ENCODE results near the gene CA11.

CA11 gene

GRCh38 chr19:48641850-48642249 lies 4.1 kb downstream of the CA11 start:
- TF ChIP-seq, protein P1, sequence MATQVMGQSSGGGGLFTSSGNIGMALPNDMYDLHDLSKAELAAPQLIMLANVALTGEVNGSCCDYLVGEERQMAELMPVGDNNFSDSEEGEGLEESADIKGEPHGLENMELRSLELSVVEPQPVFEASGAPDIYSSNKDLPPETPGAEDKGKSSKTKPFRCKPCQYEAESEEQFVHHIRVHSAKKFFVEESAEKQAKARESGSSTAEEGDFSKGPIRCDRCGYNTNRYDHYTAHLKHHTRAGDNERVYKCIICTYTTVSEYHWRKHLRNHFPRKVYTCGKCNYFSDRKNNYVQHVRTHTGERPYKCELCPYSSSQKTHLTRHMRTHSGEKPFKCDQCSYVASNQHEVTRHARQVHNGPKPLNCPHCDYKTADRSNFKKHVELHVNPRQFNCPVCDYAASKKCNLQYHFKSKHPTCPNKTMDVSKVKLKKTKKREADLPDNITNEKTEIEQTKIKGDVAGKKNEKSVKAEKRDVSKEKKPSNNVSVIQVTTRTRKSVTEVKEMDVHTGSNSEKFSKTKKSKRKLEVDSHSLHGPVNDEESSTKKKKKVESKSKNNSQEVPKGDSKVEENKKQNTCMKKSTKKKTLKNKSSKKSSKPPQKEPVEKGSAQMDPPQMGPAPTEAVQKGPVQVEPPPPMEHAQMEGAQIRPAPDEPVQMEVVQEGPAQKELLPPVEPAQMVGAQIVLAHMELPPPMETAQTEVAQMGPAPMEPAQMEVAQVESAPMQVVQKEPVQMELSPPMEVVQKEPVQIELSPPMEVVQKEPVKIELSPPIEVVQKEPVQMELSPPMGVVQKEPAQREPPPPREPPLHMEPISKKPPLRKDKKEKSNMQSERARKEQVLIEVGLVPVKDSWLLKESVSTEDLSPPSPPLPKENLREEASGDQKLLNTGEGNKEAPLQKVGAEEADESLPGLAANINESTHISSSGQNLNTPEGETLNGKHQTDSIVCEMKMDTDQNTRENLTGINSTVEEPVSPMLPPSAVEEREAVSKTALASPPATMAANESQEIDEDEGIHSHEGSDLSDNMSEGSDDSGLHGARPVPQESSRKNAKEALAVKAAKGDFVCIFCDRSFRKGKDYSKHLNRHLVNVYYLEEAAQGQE (IDR thresholded peaks at IDR 0.05; ENCODE audit: insufficient replicate concordance, low read depth): no peak
- TF ChIP-seq GABPA (IDR thresholded peaks at IDR 0.05; ENCODE audit: low read depth): no peak
- no peak for TF ChIP-seq POLR2AphosphoS5 (IDR thresholded peaks at IDR 0.05; ENCODE audit: low read depth)
- TF ChIP-seq, protein P2, sequence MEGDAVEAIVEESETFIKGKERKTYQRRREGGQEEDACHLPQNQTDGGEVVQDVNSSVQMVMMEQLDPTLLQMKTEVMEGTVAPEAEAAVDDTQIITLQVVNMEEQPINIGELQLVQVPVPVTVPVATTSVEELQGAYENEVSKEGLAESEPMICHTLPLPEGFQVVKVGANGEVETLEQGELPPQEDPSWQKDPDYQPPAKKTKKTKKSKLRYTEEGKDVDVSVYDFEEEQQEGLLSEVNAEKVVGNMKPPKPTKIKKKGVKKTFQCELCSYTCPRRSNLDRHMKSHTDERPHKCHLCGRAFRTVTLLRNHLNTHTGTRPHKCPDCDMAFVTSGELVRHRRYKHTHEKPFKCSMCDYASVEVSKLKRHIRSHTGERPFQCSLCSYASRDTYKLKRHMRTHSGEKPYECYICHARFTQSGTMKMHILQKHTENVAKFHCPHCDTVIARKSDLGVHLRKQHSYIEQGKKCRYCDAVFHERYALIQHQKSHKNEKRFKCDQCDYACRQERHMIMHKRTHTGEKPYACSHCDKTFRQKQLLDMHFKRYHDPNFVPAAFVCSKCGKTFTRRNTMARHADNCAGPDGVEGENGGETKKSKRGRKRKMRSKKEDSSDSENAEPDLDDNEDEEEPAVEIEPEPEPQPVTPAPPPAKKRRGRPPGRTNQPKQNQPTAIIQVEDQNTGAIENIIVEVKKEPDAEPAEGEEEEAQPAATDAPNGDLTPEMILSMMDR (IDR thresholded peaks at IDR 0.05; ENCODE audit: insufficient read depth, low read length): no peak
- no peak for TF ChIP-seq SPI1 (IDR thresholded peaks at IDR 0.05; ENCODE audit: borderline replicate concordance, low read depth)
- no peak overlapping the region for H3K4me3 ChIP-seq (replicated peaks; ENCODE audit: insufficient read depth, low read length)
- no peaks in the 10 kb centered on the region for H3K27me3 ChIP-seq (ENCODE audit: insufficient read depth, poor library complexity, severe bottlenecking)
- DNase-seq (ENCODE audit: low read depth in 1 of 2, low spot score in 1 of 2): no peak
- H3K27ac ChIP-seq (replicated peaks): no peak overlapping the region

GRCh38 chr19:48639483-48640375 lies 6.3 kb downstream of the CA11 start:
- Histone ChIP-seq H3K27ac (replicated peaks) (no peak overlapping the region), H3K27me3 (ENCODE audit: insufficient read depth, poor library complexity, severe bottlenecking) (no peaks in the 10 kb centered on the region), H3K4me3 (replicated peaks; ENCODE audit: insufficient read depth, low read length) (no peak overlapping the region)
- no peak for DNase-seq (ENCODE audit: low read depth in 1 of 2, low spot score in 1 of 2)
- TF ChIP-seq, protein P2 (IDR thresholded peaks at IDR 0.05; ENCODE audit: insufficient read depth, low read length): no peak
- TF ChIP-seq GABPA (IDR thresholded peaks at IDR 0.05; ENCODE audit: low read depth) (no peak), POLR2AphosphoS5 (IDR thresholded peaks at IDR 0.05; ENCODE audit: low read depth) (no peak), SPI1 (IDR thresholded peaks at IDR 0.05; ENCODE audit: borderline replicate concordance, low read depth) (no peak)
- TF ChIP-seq, protein P1 (IDR thresholded peaks at IDR 0.05; ENCODE audit: insufficient replicate concordance, low read depth): no peak

DNA sequence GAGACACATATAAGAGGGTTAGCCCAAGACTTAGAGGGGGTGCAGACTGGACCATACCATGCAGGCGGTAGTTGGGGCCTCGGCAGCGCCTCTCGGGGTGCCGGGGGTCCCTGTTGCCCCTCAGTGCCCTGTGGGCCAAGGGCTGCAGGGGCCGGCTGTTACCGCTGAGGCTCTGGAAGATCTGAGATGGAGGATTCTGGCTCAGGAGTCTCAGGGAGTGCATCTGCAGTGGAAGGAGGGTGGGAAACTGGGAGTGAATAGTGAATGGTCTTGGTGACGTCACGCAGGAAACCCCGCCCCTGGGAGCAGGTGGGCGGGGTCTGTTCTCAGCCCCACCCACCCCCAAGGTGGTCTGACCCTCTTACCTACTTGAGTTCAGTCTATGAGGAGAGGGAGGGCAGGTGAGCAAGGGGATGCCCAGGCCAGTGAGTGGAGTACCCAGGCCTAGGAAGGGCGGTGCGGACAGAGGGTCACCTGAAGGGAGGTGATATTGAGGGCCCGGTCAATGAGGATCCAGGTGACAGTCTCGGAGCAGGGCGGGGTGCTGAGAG lies 7.1 kb downstream of the CA11 start:
- TF ChIP-seq, protein P2 (IDR thresholded peaks at IDR 0.05; ENCODE audit: insufficient read depth, low read length): no peak
- H3K27me3 ChIP-seq (ENCODE audit: insufficient read depth, poor library complexity, severe bottlenecking): no peaks in the 10 kb centered on the region
- DNase-seq (ENCODE audit: low read depth in 1 of 2, low spot score in 1 of 2): no peak
- H3K27ac ChIP-seq (replicated peaks): peak overlapping the region; percentile 96
- peak overlapping the region; percentile 87 for H3K4me3 ChIP-seq (replicated peaks; ENCODE audit: insufficient read depth, low read length)
